HEK293 (cell line): ENCODE measurements around the gene IER2.

Experiments used
- GLIS1 ChIP-seq: fragments of 450-650 bp; formaldehyde crosslinking; IDR thresholded peaks from 2 replicates; pipeline ENCODE4 v1.5.1; 2016; ENCODE audit warnings: missing biosample characterization, missing genetic modification characterization
- HOXA7 ChIP-seq: sonication (generic); formaldehyde crosslinking; IDR thresholded peaks from 2 replicates; pipeline ENCODE4 v1.8.1; 2022; ENCODE audit warnings: missing genetic modification reagents, borderline replicate concordance
- IKZF3 ChIP-seq: fragments of 450-650 bp; IDR thresholded peaks from 2 replicates; pipeline ENCODE4 v1.5.0; 2018; ENCODE audit warnings: missing biosample characterization, mild to moderate bottlenecking, missing genetic modification characterization, moderate library complexity
- OVOL3 ChIP-seq: fragments of 450-650 bp; formaldehyde crosslinking; IDR thresholded peaks from 2 replicates; pipeline ENCODE4 v1.5.1; 2016; ENCODE audit warnings: missing biosample characterization, missing genetic modification characterization
- PRDM6 ChIP-seq: fragments of 450-650 bp; formaldehyde crosslinking; IDR thresholded peaks from 2 replicates; pipeline ENCODE4 v1.5.1; 2017; ENCODE audit warnings: missing biosample characterization, missing genetic modification characterization
- ZNF112 ChIP-seq: fragments of 450-650 bp; formaldehyde crosslinking; IDR thresholded peaks from 2 replicates; pipeline ENCODE4 v1.5.0; 2017; ENCODE audit warnings: missing biosample characterization, missing genetic modification characterization
- ZNF132 ChIP-seq: fragments of 450-650 bp; formaldehyde crosslinking; IDR thresholded peaks from 2 replicates; pipeline ENCODE4 v1.5.1; 2017; ENCODE audit warnings: missing biosample characterization, missing genetic modification characterization, borderline replicate concordance
- ZNF211 ChIP-seq: fragments of 450-650 bp; formaldehyde crosslinking; IDR thresholded peaks from 2 replicates; pipeline ENCODE4 v1.5.1; 2016; ENCODE audit warnings: low read depth, missing biosample characterization, missing genetic modification characterization
- ZNF214 ChIP-seq: fragments of 450-650 bp; formaldehyde crosslinking; IDR thresholded peaks from 2 replicates; pipeline ENCODE4 v1.5.1; 2017; ENCODE audit warnings: missing biosample characterization, mild to moderate bottlenecking, missing genetic modification characterization, borderline replicate concordance
- ZNF239 ChIP-seq: fragments of 450-650 bp; formaldehyde crosslinking; IDR thresholded peaks from 2 replicates; pipeline ENCODE4 v1.5.1; 2016; ENCODE audit warnings: missing biosample characterization, missing genetic modification characterization
- ZNF280D ChIP-seq: fragments of 450-650 bp; formaldehyde crosslinking; IDR thresholded peaks from 2 replicates; pipeline ENCODE4 v1.5.1; 2016; ENCODE audit warnings: missing biosample characterization, missing genetic modification characterization
- ZNF391 ChIP-seq: fragments of 450-650 bp; formaldehyde crosslinking; IDR thresholded peaks from 2 replicates; pipeline ENCODE4 v1.5.1; 2016; ENCODE audit warnings: low read depth, missing biosample characterization, missing genetic modification characterization, borderline replicate concordance
- ZNF394 ChIP-seq: fragments of 450-650 bp; formaldehyde crosslinking; IDR thresholded peaks from 2 replicates; pipeline ENCODE4 v1.5.1; 2016; ENCODE audit warnings: missing biosample characterization, missing genetic modification characterization, mild to moderate bottlenecking, moderate library complexity, borderline replicate concordance
- ZNF473 ChIP-seq: fragments of 450-650 bp; formaldehyde crosslinking; IDR thresholded peaks from 2 replicates; pipeline ENCODE4 v1.5.1; 2017; ENCODE audit warnings: missing biosample characterization, missing genetic modification characterization
- ZNF501 ChIP-seq: fragments of 450-650 bp; formaldehyde crosslinking; IDR thresholded peaks from 2 replicates; pipeline ENCODE4 v1.5.1; 2016; ENCODE audit warnings: missing biosample characterization, missing genetic modification characterization
- ZNF521 ChIP-seq: fragments of 450-650 bp; formaldehyde crosslinking; IDR thresholded peaks from 2 replicates; pipeline ENCODE4 v1.5.1; 2017; ENCODE audit warnings: missing biosample characterization, mild to moderate bottlenecking, missing genetic modification characterization
- ZNF610 ChIP-seq: fragments of 450-650 bp; formaldehyde crosslinking; IDR thresholded peaks from 2 replicates; pipeline ENCODE4 v1.5.1; 2016; ENCODE audit warnings: missing biosample characterization, missing genetic modification characterization, borderline replicate concordance
- ZNF624 ChIP-seq: fragments of 450-650 bp; formaldehyde crosslinking; IDR thresholded peaks from 2 replicates; pipeline ENCODE4 v1.5.1; 2017; ENCODE audit warnings: missing biosample characterization, missing genetic modification characterization
- ZNF776 ChIP-seq: fragments of 450-650 bp; formaldehyde crosslinking; IDR thresholded peaks from 2 replicates; pipeline ENCODE4 v1.5.0; 2017; ENCODE audit warnings: missing biosample characterization, missing genetic modification characterization, borderline replicate concordance
- TF ChIP-seq, protein P1 (sequence below): fragments of 450-650 bp; formaldehyde crosslinking; IDR thresholded peaks from 2 replicates; pipeline ENCODE4 v1.5.1; 2016; ENCODE audit warnings: missing biosample characterization, missing genetic modification characterization
- TF ChIP-seq, protein P2 (sequence below): fragments of 450-650 bp; formaldehyde crosslinking; IDR thresholded peaks from 2 replicates; pipeline ENCODE4 v1.5.1; 2016; ENCODE audit warnings: missing biosample characterization, missing genetic modification characterization
- TF ChIP-seq, protein P3 (sequence below): fragments of 450-650 bp; formaldehyde crosslinking; IDR thresholded peaks from 2 replicates; pipeline ENCODE4 v1.5.1; 2016; ENCODE audit warnings: missing biosample characterization, missing genetic modification characterization
- TF ChIP-seq, protein P4 (sequence below): fragments of 450-650 bp; formaldehyde crosslinking; IDR thresholded peaks from 2 replicates; pipeline ENCODE4 v1.5.1; 2016; ENCODE audit warnings: missing biosample characterization, missing genetic modification characterization, borderline replicate concordance
- TF ChIP-seq, protein P5 (sequence below): fragments of 450-650 bp; formaldehyde crosslinking; IDR thresholded peaks from 2 replicates; pipeline ENCODE4 v1.5.1; 2017; ENCODE audit warnings: missing biosample characterization, missing genetic modification characterization

The IER2 gene

GRCh38 chr19:13155472-13156359 is 5.5 kb downstream of the IER2 start (continued):
- TF ChIP-seq, protein P1, sequence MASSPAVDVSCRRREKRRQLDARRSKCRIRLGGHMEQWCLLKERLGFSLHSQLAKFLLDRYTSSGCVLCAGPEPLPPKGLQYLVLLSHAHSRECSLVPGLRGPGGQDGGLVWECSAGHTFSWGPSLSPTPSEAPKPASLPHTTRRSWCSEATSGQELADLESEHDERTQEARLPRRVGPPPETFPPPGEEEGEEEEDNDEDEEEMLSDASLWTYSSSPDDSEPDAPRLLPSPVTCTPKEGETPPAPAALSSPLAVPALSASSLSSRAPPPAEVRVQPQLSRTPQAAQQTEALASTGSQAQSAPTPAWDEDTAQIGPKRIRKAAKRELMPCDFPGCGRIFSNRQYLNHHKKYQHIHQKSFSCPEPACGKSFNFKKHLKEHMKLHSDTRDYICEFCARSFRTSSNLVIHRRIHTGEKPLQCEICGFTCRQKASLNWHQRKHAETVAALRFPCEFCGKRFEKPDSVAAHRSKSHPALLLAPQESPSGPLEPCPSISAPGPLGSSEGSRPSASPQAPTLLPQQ (tag by site-specific recombination) = no peak
- TF ChIP-seq IKZF3 (tag by site-specific recombination) = peak; percentile 9; the same call in 1 of the 2 replicates
- TF ChIP-seq ZNF211 (tag by site-specific recombination) = no peak
- TF ChIP-seq, protein P2, sequence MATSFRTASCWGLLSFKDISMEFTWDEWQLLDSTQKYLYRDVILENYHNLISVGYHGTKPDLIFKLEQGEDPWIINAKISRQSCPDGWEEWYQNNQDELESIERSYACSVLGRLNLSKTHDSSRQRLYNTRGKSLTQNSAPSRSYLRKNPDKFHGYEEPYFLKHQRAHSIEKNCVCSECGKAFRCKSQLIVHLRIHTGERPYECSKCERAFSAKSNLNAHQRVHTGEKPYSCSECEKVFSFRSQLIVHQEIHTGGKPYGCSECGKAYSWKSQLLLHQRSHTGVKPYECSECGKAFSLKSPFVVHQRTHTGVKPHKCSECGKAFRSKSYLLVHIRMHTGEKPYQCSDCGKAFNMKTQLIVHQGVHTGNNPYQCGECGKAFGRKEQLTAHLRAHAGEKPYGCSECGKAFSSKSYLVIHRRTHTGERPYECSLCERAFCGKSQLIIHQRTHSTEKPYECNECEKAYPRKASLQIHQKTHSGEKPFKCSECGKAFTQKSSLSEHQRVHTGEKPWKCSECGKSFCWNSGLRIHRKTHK (tag by site-specific recombination) = no peak
- TF ChIP-seq PRDM6 (tag by site-specific recombination) = no peak
- no peak for TF ChIP-seq ZNF214 (tag by site-specific recombination)
- TF ChIP-seq, protein P3, sequence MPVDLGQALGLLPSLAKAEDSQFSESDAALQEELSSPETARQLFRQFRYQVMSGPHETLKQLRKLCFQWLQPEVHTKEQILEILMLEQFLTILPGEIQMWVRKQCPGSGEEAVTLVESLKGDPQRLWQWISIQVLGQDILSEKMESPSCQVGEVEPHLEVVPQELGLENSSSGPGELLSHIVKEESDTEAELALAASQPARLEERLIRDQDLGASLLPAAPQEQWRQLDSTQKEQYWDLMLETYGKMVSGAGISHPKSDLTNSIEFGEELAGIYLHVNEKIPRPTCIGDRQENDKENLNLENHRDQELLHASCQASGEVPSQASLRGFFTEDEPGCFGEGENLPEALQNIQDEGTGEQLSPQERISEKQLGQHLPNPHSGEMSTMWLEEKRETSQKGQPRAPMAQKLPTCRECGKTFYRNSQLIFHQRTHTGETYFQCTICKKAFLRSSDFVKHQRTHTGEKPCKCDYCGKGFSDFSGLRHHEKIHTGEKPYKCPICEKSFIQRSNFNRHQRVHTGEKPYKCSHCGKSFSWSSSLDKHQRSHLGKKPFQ = no peak
- no peak for TF ChIP-seq ZNF624 (tag by site-specific recombination)
- no peak for TF ChIP-seq ZNF501 (tag by site-specific recombination)
- no peak for TF ChIP-seq ZNF394 (tag by site-specific recombination)
- TF ChIP-seq, protein P4, sequence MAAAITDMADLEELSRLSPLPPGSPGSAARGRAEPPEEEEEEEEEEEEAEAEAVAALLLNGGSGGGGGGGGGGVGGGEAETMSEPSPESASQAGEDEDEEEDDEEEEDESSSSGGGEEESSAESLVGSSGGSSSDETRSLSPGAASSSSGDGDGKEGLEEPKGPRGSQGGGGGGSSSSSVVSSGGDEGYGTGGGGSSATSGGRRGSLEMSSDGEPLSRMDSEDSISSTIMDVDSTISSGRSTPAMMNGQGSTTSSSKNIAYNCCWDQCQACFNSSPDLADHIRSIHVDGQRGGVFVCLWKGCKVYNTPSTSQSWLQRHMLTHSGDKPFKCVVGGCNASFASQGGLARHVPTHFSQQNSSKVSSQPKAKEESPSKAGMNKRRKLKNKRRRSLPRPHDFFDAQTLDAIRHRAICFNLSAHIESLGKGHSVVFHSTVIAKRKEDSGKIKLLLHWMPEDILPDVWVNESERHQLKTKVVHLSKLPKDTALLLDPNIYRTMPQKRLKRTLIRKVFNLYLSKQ = no peak
- peak; percentile 11; the same call in 1 of the 2 replicates for TF ChIP-seq GLIS1
- TF ChIP-seq HOXA7 (CRISPR knock-in tag) = no peak
- TF ChIP-seq ZNF132 = no peak
- TF ChIP-seq, protein P5, sequence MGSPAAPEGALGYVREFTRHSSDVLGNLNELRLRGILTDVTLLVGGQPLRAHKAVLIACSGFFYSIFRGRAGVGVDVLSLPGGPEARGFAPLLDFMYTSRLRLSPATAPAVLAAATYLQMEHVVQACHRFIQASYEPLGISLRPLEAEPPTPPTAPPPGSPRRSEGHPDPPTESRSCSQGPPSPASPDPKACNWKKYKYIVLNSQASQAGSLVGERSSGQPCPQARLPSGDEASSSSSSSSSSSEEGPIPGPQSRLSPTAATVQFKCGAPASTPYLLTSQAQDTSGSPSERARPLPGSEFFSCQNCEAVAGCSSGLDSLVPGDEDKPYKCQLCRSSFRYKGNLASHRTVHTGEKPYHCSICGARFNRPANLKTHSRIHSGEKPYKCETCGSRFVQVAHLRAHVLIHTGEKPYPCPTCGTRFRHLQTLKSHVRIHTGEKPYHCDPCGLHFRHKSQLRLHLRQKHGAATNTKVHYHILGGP (tag by site-specific recombination) = no peak
- TF ChIP-seq ZNF521 = no peak
- no peak for TF ChIP-seq ZNF391 (tag by site-specific recombination)
- TF ChIP-seq ZNF280D (tag by site-specific recombination) = no peak
- no peak for TF ChIP-seq ZNF610 (tag by site-specific recombination)
- TF ChIP-seq ZNF473 (tag by site-specific recombination) = no peak
- TF ChIP-seq ZNF112 (tag by site-specific recombination) = no peak
- TF ChIP-seq ZNF776 (tag by site-specific recombination) = no peak
- no peak for TF ChIP-seq OVOL3 (tag by site-specific recombination)
- no peak for TF ChIP-seq ZNF239 (tag by site-specific recombination)
